AG04450 (cell line): ENCODE measurements around the gene PDSS1. TPM values are rescaled to one million over a fixed set of nuclear protein-coding genes. Genes with fewer than 3 reads are reported as not detected.

Experiments
- CTCF ChIA-PET: fragments of 300-600, 350-600 bp; formaldehyde crosslinking; extraction: SDS; loops from one replicate; lab custom pipeline; 2022; ENCODE audit warnings: antibody characterized with exemption, inconsistent platforms; lab: Charles Lee
- POLR2A ChIA-PET: fragments of 350-600 bp; formaldehyde crosslinking; extraction: SDS; loops from one replicate; lab custom pipeline; 2021; ENCODE audit warnings: antibody characterized with exemption, inconsistent platforms; lab: Yijun Ruan, JAX
- DNase-seq: peaks from one replicate; pipeline ENCODE4 v3.0.0-alpha.2; 2011; ENCODE audit warnings: low read depth, low spot score
- H3K27ac ChIP-seq: one replicate; pipeline ENCODE4 v1.5.1; 2012; ENCODE audit warnings: low read depth, low read length, control low read depth
- H3K27me3 ChIP-seq: one replicate; pipeline ENCODE4 v1.6.0; 2012; ENCODE audit warnings: low read length; ENCODE audit not compliant: control insufficient read depth, insufficient read depth
- H3K4me3 ChIP-seq: 2 replicates; pipeline ENCODE4 v1.5.1; 2011; ENCODE audit warnings: mild to moderate bottlenecking, low read depth, low read length, control low read depth
- H3K9me3 ChIP-seq: 2 replicates; pipeline ENCODE4 v1.5.1; 2012; ENCODE audit warnings: low read length; ENCODE audit not compliant: control insufficient read depth, insufficient read depth
- polyA plus RNA-seq: library from polyadenylated mRNA; depleted of rRNA; stranded (reverse); fragments of >200 nt; gene quantifications from 2 replicates; pipeline ENCODE4 v1.2.3, GENCODE V29; 2011
- TF ChIP-seq, protein P1 (sequence below): IDR thresholded peaks from 2 replicates; pipeline ENCODE4 v1.5.1; 2011; ENCODE audit warnings: low read depth, low read length, control low read depth, inconsistent platforms

The PDSS1 gene
- polyA plus RNA-seq, 1 experiment: 10.4 TPM

DNA sequence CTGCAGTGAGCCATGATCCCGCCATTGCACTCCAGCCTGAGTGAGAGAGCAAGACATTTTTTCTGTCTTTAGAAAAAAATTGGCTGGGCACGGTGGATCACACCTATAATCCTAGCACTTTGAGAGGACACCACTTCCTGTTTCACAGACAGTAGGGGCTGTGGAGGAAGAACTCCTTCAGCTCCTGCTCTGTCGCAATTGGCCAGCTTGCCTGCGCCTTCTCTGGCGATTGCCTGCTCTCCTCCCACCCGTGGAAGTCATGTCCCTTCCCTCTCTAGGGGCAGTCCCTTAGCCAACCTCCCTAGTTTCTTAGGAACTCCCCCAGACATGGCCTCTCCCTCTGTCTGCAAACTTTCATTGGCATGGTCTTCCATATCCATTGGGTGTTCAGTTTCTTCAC, 8.7 kb downstream of the PDSS1 start:
- POLR2A ChIA-PET: no interaction called here
- H3K9me3 ChIP-seq: no peaks in the 10 kb centered on the region
- no peak for DNase-seq
- no peak overlapping the region for H3K4me3 ChIP-seq
- H3K27ac ChIP-seq: no peak overlapping the region
- TF ChIP-seq, protein P1, sequence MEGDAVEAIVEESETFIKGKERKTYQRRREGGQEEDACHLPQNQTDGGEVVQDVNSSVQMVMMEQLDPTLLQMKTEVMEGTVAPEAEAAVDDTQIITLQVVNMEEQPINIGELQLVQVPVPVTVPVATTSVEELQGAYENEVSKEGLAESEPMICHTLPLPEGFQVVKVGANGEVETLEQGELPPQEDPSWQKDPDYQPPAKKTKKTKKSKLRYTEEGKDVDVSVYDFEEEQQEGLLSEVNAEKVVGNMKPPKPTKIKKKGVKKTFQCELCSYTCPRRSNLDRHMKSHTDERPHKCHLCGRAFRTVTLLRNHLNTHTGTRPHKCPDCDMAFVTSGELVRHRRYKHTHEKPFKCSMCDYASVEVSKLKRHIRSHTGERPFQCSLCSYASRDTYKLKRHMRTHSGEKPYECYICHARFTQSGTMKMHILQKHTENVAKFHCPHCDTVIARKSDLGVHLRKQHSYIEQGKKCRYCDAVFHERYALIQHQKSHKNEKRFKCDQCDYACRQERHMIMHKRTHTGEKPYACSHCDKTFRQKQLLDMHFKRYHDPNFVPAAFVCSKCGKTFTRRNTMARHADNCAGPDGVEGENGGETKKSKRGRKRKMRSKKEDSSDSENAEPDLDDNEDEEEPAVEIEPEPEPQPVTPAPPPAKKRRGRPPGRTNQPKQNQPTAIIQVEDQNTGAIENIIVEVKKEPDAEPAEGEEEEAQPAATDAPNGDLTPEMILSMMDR: no peak
- CTCF ChIA-PET: interaction anchor here (1.6 kb wide), 1 partner anchor 20 kb away, joined by 7 read pairs; no protein-coding TSS in a partner anchor
- no peaks in the 10 kb centered on the region for H3K27me3 ChIP-seq

DNA sequence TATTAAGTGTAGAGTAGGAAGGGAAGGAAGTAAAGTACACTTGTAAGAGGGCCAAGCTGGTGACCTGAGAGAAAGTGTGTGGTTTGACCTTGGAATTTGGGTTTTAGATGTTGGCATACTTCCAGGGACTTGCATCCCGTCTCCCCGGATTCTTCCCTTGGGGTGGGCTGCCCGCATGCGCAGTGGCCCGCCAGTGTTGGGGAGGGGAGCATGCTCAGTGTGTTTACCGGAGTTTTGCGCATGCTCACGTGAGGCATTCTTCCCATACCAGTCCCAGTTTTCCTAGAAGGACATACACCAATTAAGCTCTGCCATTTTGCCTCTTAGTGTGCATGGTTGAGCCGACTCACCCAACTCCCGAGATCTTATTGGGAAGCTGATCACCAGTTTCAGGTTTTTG, 9.4 kb downstream of the PDSS1 start:
- POLR2A ChIA-PET: no interaction called here
- Histone ChIP-seq H3K4me3 (no peak overlapping the region), H3K27me3 (no peaks in the 10 kb centered on the region), H3K27ac (no peak overlapping the region), H3K9me3 (no peaks in the 10 kb centered on the region)
- no peak for DNase-seq
- CTCF ChIA-PET: interaction anchor here (1.1 kb wide), 2 partner anchors 154 to 174 kb away, joined by 3 to 5 read pairs; no protein-coding TSS in a partner anchor
- TF ChIP-seq, protein P1: no peak

- TF ChIP-seq, protein P1: no peak
- no peak for DNase-seq
- ChIA-PET CTCF (interaction anchor here (1.0 kb wide), 1 partner anchor 17 kb away, joined by 4 read pairs; no protein-coding TSS in a partner anchor), POLR2A (no interaction called here)
- no peaks in the 10 kb centered on the region for H3K9me3 ChIP-seq
- H3K27me3 ChIP-seq: no peaks in the 10 kb centered on the region
- no peak overlapping the region for H3K27ac ChIP-seq
- H3K4me3 ChIP-seq: no peak overlapping the region
These were observed 13.8 kb downstream of the PDSS1 start for GRCh38 chr10:26711324-26711723.

GRCh38 chr10:26714415-26715136, 17.1 kb downstream of the PDSS1 start:
- TF ChIP-seq, protein P1: no peak
- DNase-seq: no peak
- POLR2A ChIA-PET: no interaction called here
- Histone ChIP-seq H3K4me3 (no peak overlapping the region), H3K27me3 (no peaks in the 10 kb centered on the region), H3K27ac (no peak overlapping the region), H3K9me3 (no peaks in the 10 kb centered on the region)
- CTCF ChIA-PET: interaction anchor here (0.7 to 2.7 kb wide), 3 partner anchors 12 to 168 kb away, joined by 3 to 16 read pairs (median 5); no protein-coding TSS in a partner anchor

DNA sequence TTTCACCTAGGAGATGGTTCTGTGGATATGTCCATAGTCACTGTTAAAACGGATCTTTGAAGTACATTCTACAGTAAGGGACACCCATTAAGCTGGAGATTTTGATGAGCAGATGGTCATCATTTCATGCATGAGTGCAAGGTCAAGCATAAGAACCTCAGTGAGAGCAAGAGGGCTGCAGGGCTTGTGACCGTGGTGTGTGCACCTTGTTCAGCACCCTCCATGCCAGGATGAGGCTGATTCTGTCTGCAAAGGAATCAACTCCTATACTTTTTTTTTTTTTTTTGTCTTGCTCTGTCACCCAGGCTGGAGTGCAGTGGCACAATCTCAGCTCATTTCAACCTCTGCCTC, 17.6 kb downstream of the PDSS1 start:
- ChIA-PET POLR2A (no interaction called here), CTCF (interaction anchor here (1.5 kb wide), 1 partner anchor 167 kb away, joined by 5 read pairs; no protein-coding TSS in a partner anchor)
- DNase-seq: no peak
- no peaks in the 10 kb centered on the region for H3K27me3 ChIP-seq
- no peak overlapping the region for H3K27ac ChIP-seq
- TF ChIP-seq, protein P1: no peak
- no peaks in the 10 kb centered on the region for H3K9me3 ChIP-seq
- H3K4me3 ChIP-seq: no peak overlapping the region
